Measurements from ENCODE around the gene IL2RA. TPM values are rescaled to one million over a fixed set of nuclear protein-coding genes. Genes with fewer than 3 reads are reported as not detected.

The IL2RA gene
- total and polyA plus RNA-seq, 9 of the 15 experiments (the other 6 are each of a cell fraction or from before 2014, with no cell fraction given): 0.95 TPM; not detected in 8

- no peak for TF ChIP-seq ATF3 (IDR thresholded peaks at IDR 0.05)
- no peak for TF ChIP-seq ATF3 (CRISPR knock-in tag; conservative IDR thresholded peaks at IDR 0.05)
- TF ChIP-seq MBD2 (IDR thresholded peaks at IDR 0.05; ENCODE audit: borderline replicate concordance, low read depth): no peak
- TF ChIP-seq SFPQ (IDR thresholded peaks at IDR 0.05; ENCODE audit: low read depth, low read length): no peak
- TF ChIP-seq ZNF143 (CRISPR knock-in tag; IDR thresholded peaks at IDR 0.05): no peak
Measured at GRCh38 chr10:6056411-6057135, 5.6 kb downstream of the IL2RA start (continued).

GRCh38 chr10:6055929-6056328 is 6.2 kb downstream of the IL2RA start:
- H2AFZ ChIP-seq (ENCODE audit: low read depth, low read length): no peak overlapping the region
- TF ChIP-seq TAF15 (IDR thresholded peaks at IDR 0.05; ENCODE audit: low read depth, low read length) (no peak), ZFP1 (CRISPR knock-in tag; IDR thresholded peaks at IDR 0.05) (no peak), GABPB2 (CRISPR knock-in tag; conservative IDR thresholded peaks at IDR 0.05) (no peak), ASH1L (IDR thresholded peaks at IDR 0.05; ENCODE audit: borderline replicate concordance, low read depth, partially characterized antibody) (no peak)
- ChIA-PET POLR2A (interaction anchor here (1.0 kb wide), 1 partner anchor 18 kb away, joined by 4 read pairs; no protein-coding TSS in a partner anchor), CTCF (ENCODE audit: low intra/inter-chr PET ratio) (no interaction called here)
- ATAC-seq (no peak), FAIRE-seq (no peak), DNase-seq (ENCODE audit: extremely low read depth in 1 of 4, low spot score in 3 of 4) (no peak)
- H3K4me1 ChIP-seq (replicated peaks in 1 of 2; ENCODE audit: control insufficient read depth in 2 of 2, insufficient read depth in 2 of 2, low read length in 2 of 2): peaks cover 9 to 12% of the 10 kb centered on the region in 2 experiments
- H4K20me1 ChIP-seq (replicated peaks; ENCODE audit: control insufficient read depth, insufficient read depth, low read length): no peaks in the 10 kb centered on the region
- H3K27ac ChIP-seq (ENCODE audit: extremely low read depth, low read depth, low read length): no peak overlapping the region
- peaks cover 0 to 16% of the 10 kb centered on the region in 2 experiments; a peak in 2 of 5 replicates for H3K27me3 ChIP-seq (ENCODE audit: control insufficient read depth in 2 of 2, insufficient read depth in 2 of 2, low read length in 2 of 2)
- in situ Hi-C loops (cut with MboI) (no loop called here), intact Hi-C loops (cut with micrococcal nuclease) (no loop called here)
- H3K79me2 ChIP-seq (ENCODE audit: control insufficient read depth, insufficient read depth, low read length): no peaks in the 10 kb centered on the region
- no TSS peak for BruUV-seq (replicated peaks)
- H3K36me3 ChIP-seq (ENCODE audit: control insufficient read depth, insufficient read depth, low read length): no peaks in the 10 kb centered on the region
- H3K9me1 ChIP-seq (ENCODE audit: control insufficient read depth, insufficient read depth, low read length): no peaks in the 10 kb centered on the region
- no peak overlapping the region for H3K4me3 ChIP-seq
- H3K9me3 ChIP-seq (replicated peaks; ENCODE audit: control insufficient read depth, insufficient read depth, low read depth, low read length): no peaks in the 10 kb centered on the region
- H3K4me2 ChIP-seq (ENCODE audit: insufficient read depth, low read length): no peak overlapping the region
- no peak overlapping the region for H3K9ac ChIP-seq (ENCODE audit: insufficient read depth in 1 of 2, low read depth in 2 of 2, low read length in 2 of 2)
- 41% methylated on average over 4 of the region's 4 CpGs for WGBS (ENCODE audit: insufficient coverage, low coverage, missing lambda C conversion rate)
